HepG2 (cell line): ENCODE data around the gene PDZD4. TPM values are rescaled to one million over a fixed set of nuclear protein-coding genes. Genes with fewer than 3 reads are reported as not detected.

Source experiments
- ATAC-seq: fragments of 200-7000 bp; cut with Tn5 transposase; 3 replicates; pipeline ENCODE4 v1.9.1; 2020; ENCODE audit warnings: mild to moderate bottlenecking, moderate library complexity
- BruUV-seq: library from RNA; stranded (reverse); fragments of 400-500 nt; replicated peaks from 2 replicates; lab custom pipeline; 2021; lab: Mats Ljungman, UMichigan
- CTCF ChIA-PET: fragments of 300-600 bp; formaldehyde crosslinking; extraction: SDS; loops from one replicate; lab custom pipeline; 2021; ENCODE audit warnings: low total read pairs, inconsistent platforms, low intra/inter-chr PET ratio; lab: Yijun Ruan, JAX
- POLR2A ChIA-PET: fragments of 350-600 bp; sonication (Branson Sonifier 250); formaldehyde crosslinking; loops from one replicate; lab custom pipeline; 2020; ENCODE audit warnings: antibody characterized with exemption, inconsistent platforms; lab: Yijun Ruan, JAX
- DNase-seq: peaks from one replicate; pipeline ENCODE4 v3.0.0-alpha.2; 2015; ENCODE audit warnings: low spot score
- FAIRE-seq: peaks from 3 replicates; lab custom pipeline; 2011; peaks lifted over from hg19 to GRCh38; lab: Jason Lieb, UNC
- H2AFZ ChIP-seq: one replicate; pipeline ENCODE4 v1.6.1; 2011; ENCODE audit warnings: low read length, inconsistent platforms
- H3K27ac ChIP-seq: fragments of 300-600 bp; 3 replicates; pipeline ENCODE4 v1.8.0; 2011; ENCODE audit warnings: mixed run types, mild to moderate bottlenecking, mixed read lengths, low read length, inconsistent platforms; ENCODE audit not compliant: insufficient read depth; ENCODE audit errors: extremely low read length
- H3K27me3 ChIP-seq, 2 experiments: fragments of 200-600 bp in 1 of 2; 2 replicates in 1 of 2; 3 replicates in 1 of 2; pipeline versions ENCODE4 v1.6.0 to v1.8.0; 2011; ENCODE audit warnings: low read length in 2 of 2, mild to moderate bottlenecking in 2 of 2, moderate library complexity in 2 of 2, inconsistent platforms in 1 of 2; ENCODE audit not compliant: insufficient read depth in 2 of 2, control insufficient read depth in 1 of 2
- H3K36me3 ChIP-seq, 2 experiments: fragments of 200-600 bp in 1 of 2; replicated peaks in 1 of 2; 2 replicates in 1 of 2; 3 replicates in 1 of 2; pipeline versions ENCODE4 v1.5.1 to v1.8.0; 2011; ENCODE audit warnings: low read length in 2 of 2, inconsistent platforms in 1 of 2; ENCODE audit not compliant: insufficient read depth in 2 of 2, control insufficient read depth in 1 of 2
- H3K4me1 ChIP-seq: 2 replicates; pipeline ENCODE4 v1.5.1; 2012; ENCODE audit warnings: low read length, inconsistent platforms; ENCODE audit not compliant: insufficient read depth
- H3K4me2 ChIP-seq: 2 replicates; pipeline ENCODE4 v1.6.0; 2011; ENCODE audit warnings: low read depth, low read length, inconsistent platforms
- H3K4me3 ChIP-seq, 3 experiments: fragments of 200-600 bp in 1 of 3; sonication (generic), shearing (Covaris generic) in 1 of 3; replicated peaks in 1 of 3; 2 replicates each; pipeline ENCODE4 v1.5.1; 2011 to 2016; ENCODE audit warnings: low read length in 3 of 3, inconsistent platforms in 2 of 3, low read depth in 2 of 3, mild to moderate bottlenecking in 2 of 3, control low read depth in 1 of 3, mixed read lengths in 1 of 3; ENCODE audit not compliant: insufficient read depth in 1 of 3
- H3K79me2 ChIP-seq: one replicate; pipeline ENCODE4 v1.6.1; 2011; ENCODE audit warnings: low read length, inconsistent platforms; ENCODE audit not compliant: insufficient read depth
- H3K9ac ChIP-seq: 2 replicates; pipeline ENCODE4 v1.6.0; 2011; ENCODE audit warnings: mild to moderate bottlenecking, low read depth, low read length, inconsistent platforms; ENCODE audit not compliant: insufficient read depth
- H3K9me3 ChIP-seq: 2 replicates; pipeline ENCODE4 v1.5.1; 2012; ENCODE audit warnings: mild to moderate bottlenecking, low read length
- H4K20me1 ChIP-seq: 2 replicates; pipeline ENCODE4 v1.6.0; 2011; ENCODE audit warnings: inconsistent platforms, mild to moderate bottlenecking, low read length, moderate library complexity; ENCODE audit not compliant: insufficient read depth
- GTF2F1 ChIP-seq: fragments of 150-350 bp; IDR thresholded peaks from 2 replicates; pipeline ENCODE4 v1.6.1; 2014; ENCODE audit warnings: low read length
- NONO ChIP-seq, 2 experiments: fragments of 450-650 bp in 1 of 2; sonication (generic) in 1 of 2; formaldehyde crosslinking in 1 of 2; IDR thresholded peaks in 1 of 2; conservative IDR thresholded peaks in 1 of 2; 2 replicates each; pipeline versions ENCODE4 v1.6.1 to v1.8.0; 2017 to 2022; ENCODE audit warnings: mild to moderate bottlenecking in 1 of 2, missing genetic modification reagents in 1 of 2, moderate library complexity in 1 of 2
- STAG1 ChIP-seq: sonication (generic); formaldehyde crosslinking; IDR thresholded peaks from 2 replicates; pipeline ENCODE4 v1.4.0; 2020; ENCODE audit warnings: missing genetic modification reagents
- WGBS: methylation state at CpG from one replicate; pipeline ENCODE4 v1.1.6; 2017; ENCODE audit warnings: low lambda C conversion rate; 5-methylcytosine and 5-hydroxymethylcytosine counted together
- in situ Hi-C: cut with HindIII; loops from 2 replicates; pipeline ENCODE4 v1.10.0; 2017; ENCODE audit warnings: low pct_unique_long_range_greater_than_20kb; ENCODE audit not compliant: extremely low pct_ligation_motif_present
- intact Hi-C: fragments of 100-400 bp; cut with micrococcal nuclease; formaldehyde crosslinking; loops from one replicate; pipeline ENCODE4 v1.10.0; 2022; ENCODE audit not compliant: unreplicated experiment
- polyA plus RNA-seq, 8 experiments: library from polyadenylated mRNA; depleted of rRNA in 3 of 8; stranded (reverse) in 7 of 8; unstranded in 1 of 8; fragments of >200 nt; fragmentation: Illumina TruSeq in 4 of 8; extraction: Trizol in 4 of 8; gene quantifications; 2 replicates each; pipeline versions ENCODE4 v1.2.1 to v1.2.3, GENCODE V29; 2011 to 2016; ENCODE audit warnings: low read depth in 4 of 8, missing spikeins in 1 of 8, mixed read lengths in 1 of 8; ENCODE audit not compliant: insufficient read depth in 1 of 8
- total RNA-seq, 5 experiments: library from RNA; depleted of rRNA; stranded (reverse); fragments of >200 nt; fragmentation: Illumina TruSeq; extraction: Trizol; gene quantifications; 2 replicates each; pipeline ENCODE4 v1.2.3, GENCODE V29; 2016; ENCODE audit warnings: low read depth in 1 of 5
- TF ChIP-seq, protein P1 (sequence below): sonication (generic); formaldehyde crosslinking; IDR thresholded peaks from 2 replicates; pipeline ENCODE4 v1.5.0; 2020; ENCODE audit warnings: missing genetic modification reagents, mild to moderate bottlenecking, borderline replicate concordance
- TF ChIP-seq, protein P2 (sequence below): sonication (generic); formaldehyde crosslinking; IDR thresholded peaks from 2 replicates; pipeline ENCODE4 v1.5.1; 2020; ENCODE audit warnings: mild to moderate bottlenecking, missing genetic modification reagents, moderate library complexity

The PDZD4 gene
- total and polyA plus RNA-seq, 2 of the 13 experiments (the other 11 are each of a cell fraction or from before 2014, with no cell fraction given), result not detected

DNA sequence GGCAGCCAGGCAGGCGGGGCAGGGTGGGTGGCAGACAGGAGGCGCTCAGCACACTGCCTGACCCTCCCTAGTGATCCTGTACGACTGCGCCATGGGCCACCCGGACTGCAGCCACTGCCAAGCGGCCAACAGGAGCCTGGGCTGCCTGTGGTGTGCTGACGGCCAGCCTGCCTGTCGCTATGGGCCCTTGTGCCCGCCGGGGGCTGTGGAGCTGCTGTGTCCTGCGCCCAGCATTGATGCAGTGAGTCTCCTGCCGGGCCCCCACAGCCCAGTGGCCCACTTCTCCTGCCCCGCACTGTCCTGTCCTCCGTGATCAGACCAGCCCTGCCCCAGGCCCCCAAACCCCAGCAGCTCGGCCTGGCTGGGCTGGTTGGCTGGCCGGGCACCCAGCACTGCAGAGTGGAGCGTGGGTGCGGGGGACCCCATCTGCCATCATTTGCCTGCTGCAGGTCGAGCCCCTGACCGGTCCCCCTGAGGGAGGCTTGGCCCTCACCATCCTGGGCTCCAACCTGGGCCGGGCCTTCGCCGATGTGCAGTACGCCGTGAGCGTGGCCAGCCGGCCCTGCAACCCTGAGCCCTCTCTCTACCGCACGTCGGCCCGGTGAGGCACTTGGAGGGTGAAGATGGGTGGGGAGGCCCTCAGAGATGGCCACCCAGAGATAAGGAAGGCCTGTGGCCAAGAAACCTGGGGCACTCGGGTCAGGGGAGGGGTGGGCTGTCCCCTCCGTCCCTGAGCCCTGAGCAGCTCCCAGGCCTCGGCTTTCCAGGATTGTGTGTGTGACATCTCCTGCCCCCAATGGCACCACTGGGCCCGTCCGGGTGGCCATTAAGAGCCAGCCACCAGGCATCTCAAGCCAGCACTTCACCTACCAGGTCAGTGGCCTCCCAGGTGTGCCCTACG lies 58.7 kb downstream of the PDZD4 start:
- ChIA-PET POLR2A (no interaction called here), CTCF (no interaction called here)
- WGBS, result 100% methylated on average over 1 of the region's 37 CpGs
- Histone ChIP-seq H3K4me1 (0 out of 2 replicates have a peak, but pooled peaks cover under 1% of the 10 kb centered on the region), H3K9ac (no peak overlapping the region), H3K79me2 (no peaks in the 10 kb centered on the region), H3K36me3 (no peaks in the 10 kb centered on the region), H3K27me3 (no peaks in the 10 kb centered on the region), H3K4me3 (no peak overlapping the region), H3K9me3 (no peaks in the 10 kb centered on the region), H4K20me1 (no peaks in the 10 kb centered on the region), H3K4me2 (no peak overlapping the region), H2AFZ (no peak overlapping the region), H3K27ac (no peak overlapping the region)
- ATAC-seq (no peak), DNase-seq (no peak), FAIRE-seq (no peak)
- in situ Hi-C loops, result no loop called here
- TF ChIP-seq, protein P1, sequence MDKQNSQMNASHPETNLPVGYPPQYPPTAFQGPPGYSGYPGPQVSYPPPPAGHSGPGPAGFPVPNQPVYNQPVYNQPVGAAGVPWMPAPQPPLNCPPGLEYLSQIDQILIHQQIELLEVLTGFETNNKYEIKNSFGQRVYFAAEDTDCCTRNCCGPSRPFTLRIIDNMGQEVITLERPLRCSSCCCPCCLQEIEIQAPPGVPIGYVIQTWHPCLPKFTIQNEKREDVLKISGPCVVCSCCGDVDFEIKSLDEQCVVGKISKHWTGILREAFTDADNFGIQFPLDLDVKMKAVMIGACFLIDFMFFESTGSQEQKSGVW (CRISPR knock-in tag), result no peak
- TF ChIP-seq STAG1, result no peak
- TF ChIP-seq, protein P2, sequence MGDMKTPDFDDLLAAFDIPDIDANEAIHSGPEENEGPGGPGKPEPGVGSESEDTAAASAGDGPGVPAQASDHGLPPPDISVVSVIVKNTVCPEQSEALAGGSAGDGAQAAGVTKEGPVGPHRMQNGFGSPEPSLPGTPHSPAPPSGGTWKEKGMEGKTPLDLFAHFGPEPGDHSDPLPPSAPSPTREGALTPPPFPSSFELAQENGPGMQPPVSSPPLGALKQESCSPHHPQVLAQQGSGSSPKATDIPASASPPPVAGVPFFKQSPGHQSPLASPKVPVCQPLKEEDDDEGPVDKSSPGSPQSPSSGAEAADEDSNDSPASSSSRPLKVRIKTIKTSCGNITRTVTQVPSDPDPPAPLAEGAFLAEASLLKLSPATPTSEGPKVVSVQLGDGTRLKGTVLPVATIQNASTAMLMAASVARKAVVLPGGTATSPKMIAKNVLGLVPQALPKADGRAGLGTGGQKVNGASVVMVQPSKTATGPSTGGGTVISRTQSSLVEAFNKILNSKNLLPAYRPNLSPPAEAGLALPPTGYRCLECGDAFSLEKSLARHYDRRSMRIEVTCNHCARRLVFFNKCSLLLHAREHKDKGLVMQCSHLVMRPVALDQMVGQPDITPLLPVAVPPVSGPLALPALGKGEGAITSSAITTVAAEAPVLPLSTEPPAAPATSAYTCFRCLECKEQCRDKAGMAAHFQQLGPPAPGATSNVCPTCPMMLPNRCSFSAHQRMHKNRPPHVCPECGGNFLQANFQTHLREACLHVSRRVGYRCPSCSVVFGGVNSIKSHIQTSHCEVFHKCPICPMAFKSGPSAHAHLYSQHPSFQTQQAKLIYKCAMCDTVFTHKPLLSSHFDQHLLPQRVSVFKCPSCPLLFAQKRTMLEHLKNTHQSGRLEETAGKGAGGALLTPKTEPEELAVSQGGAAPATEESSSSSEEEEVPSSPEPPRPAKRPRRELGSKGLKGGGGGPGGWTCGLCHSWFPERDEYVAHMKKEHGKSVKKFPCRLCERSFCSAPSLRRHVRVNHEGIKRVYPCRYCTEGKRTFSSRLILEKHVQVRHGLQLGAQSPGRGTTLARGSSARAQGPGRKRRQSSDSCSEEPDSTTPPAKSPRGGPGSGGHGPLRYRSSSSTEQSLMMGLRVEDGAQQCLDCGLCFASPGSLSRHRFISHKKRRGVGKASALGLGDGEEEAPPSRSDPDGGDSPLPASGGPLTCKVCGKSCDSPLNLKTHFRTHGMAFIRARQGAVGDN (CRISPR knock-in tag), result no peak
- TF ChIP-seq GTF2F1, result no peak
- TF ChIP-seq NONO (IDR thresholded peaks at IDR 0.05), result no peak
- TF ChIP-seq NONO (CRISPR knock-in tag; conservative IDR thresholded peaks at IDR 0.05), result no peak
- intact Hi-C loops, result no loop called here
- no TSS peak for BruUV-seq
